Ureter (tissue), 1 donor: ENCODE results near the gene NHLH2. TPM values are rescaled to one million over a fixed set of nuclear protein-coding genes. Genes with fewer than 3 reads are reported as not detected.

Source experiments
- DNase-seq: peaks from one replicate; pipeline ENCODE4 v3.0.0-alpha.2; 2020; ENCODE audit warnings: low spot score
- total RNA-seq: library from RNA; stranded (reverse); gene quantifications from one replicate; pipeline ENCODE4 v1.2.4, GENCODE V29; 2023
- donor health status: DM: yes; HTN: yes; CAD: no.

Gene NHLH2
- total RNA-seq, 1 donor from 2014 or later = 0.31 TPM

GRCh38 chr1:115838431-115839028 is 2.4 kb downstream of the NHLH2 start:
- no peak for DNase-seq

GRCh38 chr1:115837740-115838421 is 3.0 kb downstream of the NHLH2 start:
- DNase-seq = no peak

DNA sequence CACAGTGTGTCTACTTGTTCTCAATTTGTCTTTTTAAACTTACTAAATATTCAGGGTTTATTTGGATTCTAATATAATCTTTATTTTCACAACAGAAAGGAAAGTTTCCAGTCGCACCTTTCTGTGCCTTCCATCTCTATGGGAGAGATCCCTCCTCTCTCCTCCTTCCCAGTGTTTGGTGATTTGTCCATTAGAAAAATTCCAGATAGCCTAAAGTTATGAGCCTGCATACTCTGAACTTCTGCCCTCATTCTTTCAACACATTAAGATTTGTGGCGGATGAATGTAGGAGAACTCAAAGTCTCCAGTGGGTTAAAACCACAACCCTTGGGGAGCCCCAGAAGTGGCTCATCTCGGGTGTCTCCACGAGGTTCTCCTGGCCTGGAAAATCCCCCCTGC is 3.6 kb downstream of the NHLH2 start:
- no peak for DNase-seq

DNA sequence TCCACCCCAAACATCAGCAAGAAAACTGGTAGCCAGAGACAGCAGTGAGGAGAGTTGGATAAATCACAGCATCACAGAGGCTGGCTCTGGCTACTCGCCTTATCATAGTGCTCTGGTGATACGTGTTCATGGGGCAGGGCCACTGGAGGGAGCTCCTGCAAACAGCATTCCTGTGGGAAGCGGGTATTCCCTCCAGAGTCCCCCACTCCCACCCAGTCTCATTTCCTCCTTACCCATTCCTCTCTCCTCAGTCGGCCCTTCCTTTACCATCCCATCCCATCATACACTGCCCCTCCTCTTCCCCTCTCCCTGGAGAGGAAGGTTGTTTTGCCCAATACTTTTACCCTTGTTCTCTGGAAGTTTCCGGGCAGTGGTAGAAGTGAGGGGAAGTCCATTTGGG is 7.1 kb downstream of the NHLH2 start:
- DNase-seq = no peak

DNA sequence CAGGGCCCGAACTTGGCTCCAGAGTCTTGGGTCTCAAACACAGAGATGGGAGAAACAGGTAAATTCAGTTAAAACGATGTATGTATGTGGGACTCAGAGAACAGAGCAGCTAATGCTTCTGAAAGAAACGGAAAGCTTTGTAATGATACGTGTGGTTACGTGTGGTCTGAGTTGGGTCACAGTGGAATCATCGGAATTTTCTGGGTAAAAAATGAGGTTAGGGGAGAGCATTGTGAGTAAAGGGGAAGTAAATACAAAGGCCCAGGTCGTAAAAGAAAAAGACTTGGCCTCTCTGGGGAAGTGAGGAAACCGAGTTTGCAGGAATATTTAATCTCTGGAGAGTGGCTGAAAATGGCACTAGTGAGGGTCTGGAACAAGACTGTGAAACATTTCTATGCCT is 8.3 kb downstream of the NHLH2 start:
- no peak for DNase-seq

- DNase-seq = no peak
Measured at GRCh38 chr1:115830963-115831362, 10.0 kb downstream of the NHLH2 start.

GRCh38 chr1:115829947-115830346 is 11.0 kb downstream of the NHLH2 start:
- no peak for DNase-seq

- no peak for DNase-seq
Measured at GRCh38 chr1:115829023-115829674, 11.8 kb downstream of the NHLH2 start.

- no peak for DNase-seq
Measured at GRCh38 chr1:115828101-115829022, 12.6 kb downstream of the NHLH2 start.

- no peak for DNase-seq
Measured at GRCh38 chr1:115827452-115828044, 13.4 kb downstream of the NHLH2 start.

DNA sequence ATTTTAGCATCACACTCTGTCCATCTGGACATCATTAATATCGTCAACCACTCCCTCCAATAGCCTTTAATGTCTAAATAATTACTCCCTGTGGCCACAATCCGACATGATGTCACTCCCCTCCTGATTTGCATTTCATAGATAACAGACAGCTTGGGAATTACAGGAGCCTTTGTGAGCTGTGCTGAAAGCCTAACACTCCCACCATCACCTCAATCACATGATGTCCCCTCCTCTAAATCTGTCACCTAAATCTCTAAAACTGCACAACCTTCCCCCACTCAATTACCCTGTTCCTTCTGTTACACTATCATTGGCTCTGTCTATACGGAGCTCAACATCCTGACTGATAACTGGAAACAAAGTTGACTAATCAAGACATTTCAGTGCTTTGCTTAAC is 14.3 kb downstream of the NHLH2 start:
- no peak for DNase-seq

GRCh38 chr1:115822117-115822516 is 18.8 kb downstream of the NHLH2 start:
- no peak for DNase-seq

- DNase-seq = no peak
Measured at GRCh38 chr1:115815694-115816093, 25.2 kb downstream of the NHLH2 start.

- DNase-seq = no peak
Measured at GRCh38 chr1:115814685-115815398, 26.1 kb downstream of the NHLH2 start.

GRCh38 chr1:115813727-115814126 is 27.2 kb downstream of the NHLH2 start:
- DNase-seq = no peak

GRCh38 chr1:115811140-115811828 is 29.6 kb downstream of the NHLH2 start:
- DNase-seq = peak; percentile 56

GRCh38 chr1:115810609-115811008 is 30.3 kb downstream of the NHLH2 start:
- DNase-seq = no peak

GRCh38 chr1:115809847-115810246 is 31.1 kb downstream of the NHLH2 start:
- no peak for DNase-seq

GRCh38 chr1:115809076-115809475 is 31.9 kb downstream of the NHLH2 start:
- DNase-seq = no peak

- peak; percentile 69 for DNase-seq
Measured at GRCh38 chr1:115807723-115808122, 33.2 kb downstream of the NHLH2 start.
